SKM-1 (cell line): Measurements from ENCODE around the gene FZD2.
A peak's percentile ranks its signal among the peaks of the same experiment; 100 is the strongest.
"Not testable (repeated sequence)": the region's sequence is repeated elsewhere in the genome, so short reads cannot be mapped to it uniquely, and the experiment has no call there.

Experiments used
- DNase-seq: peaks from one replicate; lab custom pipeline; 2025; ENCODE audit not compliant: unreplicated experiment; lab: John Stamatoyannopoulos, UW

The FZD2 gene

DNA sequence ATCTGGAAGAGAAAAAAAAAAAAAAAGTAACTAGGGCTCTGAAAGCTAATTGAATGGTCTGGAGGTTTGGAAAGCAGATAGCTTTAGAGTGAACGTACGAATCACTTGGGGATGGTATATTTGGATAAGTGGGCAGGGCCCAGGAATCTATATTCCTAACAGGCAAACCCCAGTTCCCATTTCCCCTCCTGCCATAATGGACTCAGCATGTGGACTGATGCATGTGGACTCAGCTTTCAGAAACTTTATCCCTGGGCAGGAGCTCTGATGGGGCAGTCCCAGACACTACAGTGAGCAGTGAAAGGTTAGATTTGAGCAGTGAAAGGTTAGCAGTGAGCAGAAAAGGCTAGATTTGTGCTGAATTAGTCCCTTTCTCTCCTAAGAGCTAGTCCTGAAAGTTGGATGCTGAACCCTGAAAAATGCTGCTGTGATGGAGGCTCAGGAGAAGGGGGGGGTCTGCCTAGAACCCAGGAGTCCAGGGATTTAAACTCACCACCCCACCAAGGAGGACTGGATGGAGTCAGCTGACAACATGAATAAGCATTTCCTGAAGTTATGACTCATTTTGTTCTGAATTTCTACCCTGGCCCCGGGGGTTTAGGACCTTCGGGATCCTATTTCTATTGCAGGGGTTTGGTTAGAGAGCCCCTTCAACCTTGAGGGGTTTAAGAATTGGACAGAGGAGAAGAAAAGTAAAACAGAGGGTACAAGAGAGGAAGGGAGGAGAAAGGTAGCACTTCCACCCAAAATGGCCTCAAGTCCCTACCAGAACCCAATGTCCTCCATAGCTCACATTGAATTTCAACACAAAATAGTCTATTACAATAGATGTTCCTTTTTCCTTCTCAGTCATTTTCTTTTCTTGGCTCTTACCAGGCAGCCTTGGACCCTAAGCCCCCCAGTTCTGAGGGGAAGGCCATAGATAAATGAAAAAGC is 10.3 kb upstream of the FZD2 start:
- no peak for DNase-seq

DNA sequence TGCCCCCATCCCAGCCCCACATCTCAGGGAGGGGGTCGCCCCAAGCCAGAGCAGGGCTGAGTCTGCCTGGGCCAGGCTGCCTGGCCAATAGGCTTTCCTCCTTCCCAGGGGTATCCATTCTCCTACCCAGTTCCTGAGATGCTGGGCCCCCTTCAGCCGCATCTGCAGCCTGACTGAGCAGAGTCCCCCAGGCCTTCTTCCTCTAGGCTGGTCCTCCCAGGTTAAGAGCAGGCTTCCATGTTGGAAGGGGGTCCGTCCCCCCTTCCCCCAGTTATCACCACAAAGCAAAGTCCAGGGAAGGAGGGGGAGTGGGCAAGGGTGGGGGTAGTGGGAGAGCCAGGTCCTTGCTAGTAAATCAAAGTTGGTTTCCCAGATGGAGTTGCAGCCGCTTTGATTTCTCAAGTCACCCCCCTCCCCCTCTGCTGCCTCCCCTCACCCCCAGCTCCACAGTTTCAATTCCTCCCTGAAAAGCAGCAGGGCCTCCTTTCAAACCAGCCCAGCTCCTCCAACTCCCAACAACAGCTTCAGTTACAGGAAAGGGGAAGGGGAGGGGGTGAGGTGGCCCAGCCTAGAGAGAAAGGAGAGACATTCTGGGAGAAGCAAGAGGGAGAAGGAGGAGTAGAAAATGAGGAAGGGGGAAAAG is 9.5 kb upstream of the FZD2 start:
- DNase-seq, result no peak

DNA sequence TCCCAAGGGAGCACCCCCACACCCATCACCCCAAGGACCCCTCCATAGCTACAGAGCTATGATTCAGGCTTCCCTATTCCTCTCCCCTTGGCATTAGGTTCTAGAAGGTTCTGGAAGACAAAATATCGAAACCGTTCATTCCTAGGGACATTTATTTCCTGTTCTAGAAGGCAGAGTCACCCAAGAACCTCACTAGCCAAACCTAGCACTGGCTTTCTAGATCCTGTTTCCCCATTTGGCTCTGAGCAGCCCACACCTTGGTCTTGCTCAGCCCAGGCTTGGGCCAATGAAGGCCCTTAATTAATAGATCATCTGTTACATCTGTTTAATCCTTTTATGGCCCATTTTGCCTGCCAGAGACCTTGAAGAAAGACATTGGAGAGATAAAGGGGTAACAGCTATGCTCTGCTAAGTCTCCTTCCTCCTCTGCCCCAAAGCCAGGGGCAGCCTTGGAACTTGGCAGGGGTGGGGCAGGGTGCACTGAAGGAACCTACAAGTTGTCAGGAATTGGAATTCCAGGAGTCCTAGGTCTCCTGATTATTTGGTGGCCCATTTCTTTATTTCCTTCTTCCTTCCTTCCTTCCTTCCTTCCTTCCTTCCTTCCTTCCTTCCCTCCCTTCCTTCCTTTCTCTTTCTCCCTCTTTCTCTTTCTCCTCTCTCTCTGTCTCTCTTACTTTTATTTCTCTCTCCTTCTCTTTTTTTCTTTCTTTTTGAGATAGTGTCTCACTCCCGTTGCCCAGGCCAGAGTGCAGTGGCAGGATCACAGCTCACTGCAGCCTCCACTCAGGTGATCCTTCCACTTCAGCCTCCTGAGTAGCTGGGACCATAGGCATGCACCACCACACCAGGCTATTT is 8.7 kb upstream of the FZD2 start:
- DNase-seq, result no peak

DNA sequence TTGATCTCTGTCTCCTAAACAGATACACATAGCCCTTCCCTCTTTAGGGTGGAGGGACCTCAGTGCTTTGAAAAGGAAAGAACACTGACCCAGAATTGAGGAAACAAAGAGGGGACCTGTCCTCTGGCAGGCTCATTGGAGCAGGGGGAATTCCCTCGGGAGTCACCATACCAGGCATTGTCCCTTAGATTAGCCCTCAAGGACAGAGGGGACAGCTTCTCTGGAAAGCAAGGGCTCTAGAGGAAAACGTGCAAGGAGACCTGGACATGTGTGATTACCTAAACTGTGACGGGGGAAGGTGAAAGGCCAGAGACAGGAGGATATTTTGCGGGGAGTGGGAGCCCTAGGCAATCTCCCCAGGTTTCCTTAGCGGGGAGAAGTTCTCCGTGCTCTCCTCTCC is 7.6 kb upstream of the FZD2 start:
- no peak for DNase-seq

DNA sequence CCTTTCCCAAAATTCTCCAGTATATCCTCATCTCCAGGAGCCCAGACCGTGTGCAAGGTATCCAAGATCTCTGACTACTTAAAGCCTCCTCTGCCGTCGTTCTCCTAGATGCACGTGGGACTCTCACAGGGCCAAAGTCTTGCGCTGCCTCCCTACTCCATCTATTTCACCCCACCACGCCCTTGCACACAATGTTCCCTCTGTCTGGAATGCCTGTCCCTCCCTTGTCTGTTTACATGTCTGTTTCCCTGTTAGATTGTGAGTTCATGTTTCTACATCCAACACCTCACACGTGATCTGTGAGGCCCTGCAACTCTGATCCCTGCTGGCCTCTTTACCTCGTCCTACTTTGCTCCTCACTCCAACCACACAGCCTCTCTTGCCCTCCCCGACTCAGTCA is 4.9 kb upstream of the FZD2 start:
- no peak for DNase-seq

DNA sequence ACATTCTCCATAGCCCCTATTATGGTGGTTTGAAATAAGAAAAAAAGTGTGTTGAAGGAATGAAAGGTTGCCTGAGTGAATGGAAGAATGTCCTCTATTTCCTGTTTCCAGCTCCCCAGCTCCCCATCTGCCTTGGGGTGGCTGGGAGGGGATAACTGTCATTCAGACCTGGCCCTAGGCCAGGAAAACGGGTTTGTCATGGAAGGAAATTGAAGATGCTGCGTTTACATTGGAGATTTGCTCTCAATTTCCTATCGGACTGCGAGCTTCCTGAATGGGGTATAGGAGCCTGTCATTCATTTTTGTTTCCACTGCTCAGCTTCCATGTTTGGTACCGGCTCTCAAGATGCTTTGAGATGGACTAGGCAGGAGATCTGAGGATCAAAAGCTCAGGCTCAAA is 2.2 kb upstream of the FZD2 start:
- no peak for DNase-seq

DNA sequence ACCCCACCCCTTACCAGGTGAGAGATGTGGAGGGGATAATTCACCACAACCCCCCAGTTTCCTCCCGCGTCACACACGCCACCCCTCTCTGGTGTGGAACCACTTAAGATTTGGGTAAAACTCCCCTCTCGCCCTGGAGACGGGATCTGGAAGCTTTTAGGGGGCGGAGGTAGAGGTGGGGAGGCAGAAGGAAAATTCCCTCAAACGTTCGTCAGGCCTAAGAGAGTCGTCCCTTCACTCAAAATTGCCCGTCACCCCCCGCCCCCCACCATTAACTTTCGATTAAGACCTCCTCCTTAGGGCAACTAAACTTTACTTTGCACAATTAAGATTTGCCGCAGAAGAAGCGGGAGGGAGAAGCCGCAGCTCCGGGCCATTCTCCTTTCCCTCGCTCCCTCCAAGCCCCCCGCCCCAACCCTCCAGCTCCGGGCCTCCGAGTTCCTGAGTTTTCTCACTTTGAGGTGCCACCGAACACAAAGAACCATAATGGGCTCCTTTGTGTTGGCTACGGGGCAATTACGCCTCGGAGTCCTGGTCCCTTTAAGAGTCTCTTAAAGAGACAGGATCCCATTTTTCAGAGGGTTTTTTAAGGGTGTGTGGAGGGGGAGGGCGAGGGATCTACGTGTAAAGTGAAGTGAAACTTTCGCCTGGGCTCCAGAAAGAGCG is 985 bp upstream of the FZD2 start:
- peak; percentile 45 for DNase-seq

DNA sequence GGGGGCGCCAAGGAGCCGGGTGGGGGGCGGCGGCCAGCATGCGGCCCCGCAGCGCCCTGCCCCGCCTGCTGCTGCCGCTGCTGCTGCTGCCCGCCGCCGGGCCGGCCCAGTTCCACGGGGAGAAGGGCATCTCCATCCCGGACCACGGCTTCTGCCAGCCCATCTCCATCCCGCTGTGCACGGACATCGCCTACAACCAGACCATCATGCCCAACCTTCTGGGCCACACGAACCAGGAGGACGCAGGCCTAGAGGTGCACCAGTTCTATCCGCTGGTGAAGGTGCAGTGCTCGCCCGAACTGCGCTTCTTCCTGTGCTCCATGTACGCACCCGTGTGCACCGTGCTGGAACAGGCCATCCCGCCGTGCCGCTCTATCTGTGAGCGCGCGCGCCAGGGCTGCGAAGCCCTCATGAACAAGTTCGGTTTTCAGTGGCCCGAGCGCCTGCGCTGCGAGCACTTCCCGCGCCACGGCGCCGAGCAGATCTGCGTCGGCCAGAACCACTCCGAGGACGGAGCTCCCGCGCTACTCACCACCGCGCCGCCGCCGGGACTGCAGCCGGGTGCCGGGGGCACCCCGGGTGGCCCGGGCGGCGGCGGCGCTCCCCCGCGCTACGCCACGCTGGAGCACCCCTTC is 484 bp downstream of the FZD2 start:
- DNase-seq, result no peak

DNA sequence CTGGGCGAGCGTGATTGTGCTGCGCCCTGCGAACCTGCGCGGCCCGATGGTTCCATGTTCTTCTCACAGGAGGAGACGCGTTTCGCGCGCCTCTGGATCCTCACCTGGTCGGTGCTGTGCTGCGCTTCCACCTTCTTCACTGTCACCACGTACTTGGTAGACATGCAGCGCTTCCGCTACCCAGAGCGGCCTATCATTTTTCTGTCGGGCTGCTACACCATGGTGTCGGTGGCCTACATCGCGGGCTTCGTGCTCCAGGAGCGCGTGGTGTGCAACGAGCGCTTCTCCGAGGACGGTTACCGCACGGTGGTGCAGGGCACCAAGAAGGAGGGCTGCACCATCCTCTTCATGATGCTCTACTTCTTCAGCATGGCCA is 1.0 kb downstream of the FZD2 start:
- DNase-seq, result no peak

DNA sequence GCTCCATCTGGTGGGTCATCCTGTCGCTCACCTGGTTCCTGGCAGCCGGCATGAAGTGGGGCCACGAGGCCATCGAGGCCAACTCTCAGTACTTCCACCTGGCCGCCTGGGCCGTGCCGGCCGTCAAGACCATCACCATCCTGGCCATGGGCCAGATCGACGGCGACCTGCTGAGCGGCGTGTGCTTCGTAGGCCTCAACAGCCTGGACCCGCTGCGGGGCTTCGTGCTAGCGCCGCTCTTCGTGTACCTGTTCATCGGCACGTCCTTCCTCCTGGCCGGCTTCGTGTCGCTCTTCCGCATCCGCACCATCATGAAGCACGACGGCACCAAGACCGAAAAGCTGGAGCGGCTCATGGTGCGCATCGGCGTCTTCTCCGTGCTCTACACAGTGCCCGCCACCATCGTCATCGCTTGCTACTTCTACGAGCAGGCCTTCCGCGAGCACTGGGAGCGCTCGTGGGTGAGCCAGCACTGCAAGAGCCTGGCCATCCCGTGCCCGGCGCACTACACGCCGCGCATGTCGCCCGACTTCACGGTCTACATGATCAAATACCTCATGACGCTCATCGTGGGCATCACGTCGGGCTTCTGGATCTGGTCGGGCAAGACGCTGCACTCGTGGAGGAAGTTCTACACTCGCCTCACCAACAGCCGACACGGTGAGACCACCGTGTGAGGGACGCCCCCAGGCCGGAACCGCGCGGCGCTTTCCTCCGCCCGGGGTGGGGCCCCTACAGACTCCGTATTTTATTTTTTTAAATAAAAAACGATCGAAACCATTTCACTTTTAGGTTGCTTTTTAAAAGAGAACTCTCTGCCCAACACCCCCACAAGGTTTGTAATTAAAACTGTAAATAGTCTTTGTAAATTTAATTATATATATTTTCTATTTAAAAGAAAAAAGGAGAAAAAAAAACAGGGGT is 1.7 kb downstream of the FZD2 start:
- no peak for DNase-seq

DNA sequence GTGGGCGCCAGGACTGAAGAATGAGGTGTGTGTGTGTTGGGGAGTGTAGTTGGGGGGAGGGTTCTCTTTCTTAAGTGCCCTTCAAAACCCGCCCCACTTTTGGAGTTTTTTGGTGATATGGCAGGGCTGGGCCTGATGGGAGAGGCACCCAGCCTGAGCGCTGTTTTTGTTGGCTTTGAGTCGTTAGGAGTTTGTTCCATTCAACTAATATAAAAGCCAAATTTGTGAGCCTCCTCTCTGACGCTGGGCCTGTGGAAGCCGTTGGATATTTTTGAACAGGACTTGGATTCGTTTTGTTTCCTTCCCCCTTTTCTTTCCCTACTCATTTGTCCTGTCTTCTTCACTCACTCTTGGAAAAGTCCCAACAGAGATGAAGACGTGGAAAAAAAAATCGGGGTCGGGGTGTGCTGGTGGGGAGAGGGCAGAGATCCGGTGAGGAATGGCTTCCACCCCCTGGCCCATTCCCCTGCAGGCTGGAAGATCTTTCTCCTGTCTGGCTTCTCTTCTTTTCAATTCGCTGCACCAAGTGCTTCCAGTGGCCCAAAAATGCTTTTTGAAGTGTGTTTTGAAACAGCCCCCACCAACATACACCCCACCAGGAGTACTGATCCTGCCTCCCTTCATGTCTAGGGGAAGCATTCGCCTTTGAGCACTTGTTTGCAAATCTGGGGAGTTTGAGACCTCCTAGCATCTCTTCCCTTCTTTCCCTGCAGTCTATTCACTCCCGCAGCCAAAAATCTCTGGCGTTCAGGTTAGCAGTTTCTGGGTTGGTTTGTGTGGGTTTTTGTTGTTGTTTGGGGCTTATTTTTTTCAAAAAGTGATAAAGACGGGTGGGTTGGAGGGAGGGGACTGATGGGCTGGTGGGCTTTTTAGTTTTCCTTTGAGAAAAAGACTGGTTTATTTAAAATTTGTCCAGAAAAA is 2.6 kb downstream of the FZD2 start:
- DNase-seq, result no peak

DNA sequence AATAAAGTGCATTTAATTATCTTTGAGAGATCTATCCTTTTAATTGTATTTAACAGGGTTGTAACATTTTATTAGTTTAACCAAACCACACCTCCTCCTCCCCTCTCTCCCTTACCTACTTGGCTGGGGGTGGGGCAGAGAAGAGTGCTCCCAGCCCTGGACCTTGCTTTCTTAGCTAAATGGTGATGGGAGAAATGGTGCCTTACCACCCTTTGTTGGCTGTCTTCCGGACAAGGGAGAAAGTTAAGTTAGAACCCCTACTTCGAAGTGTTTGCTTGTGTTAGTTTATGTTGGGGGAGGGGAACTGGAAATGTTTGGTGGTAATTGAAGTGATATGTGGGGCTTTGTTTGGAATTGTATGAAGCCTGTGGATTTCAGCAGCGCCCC is 3.9 kb downstream of the FZD2 start:
- no peak for DNase-seq

DNA sequence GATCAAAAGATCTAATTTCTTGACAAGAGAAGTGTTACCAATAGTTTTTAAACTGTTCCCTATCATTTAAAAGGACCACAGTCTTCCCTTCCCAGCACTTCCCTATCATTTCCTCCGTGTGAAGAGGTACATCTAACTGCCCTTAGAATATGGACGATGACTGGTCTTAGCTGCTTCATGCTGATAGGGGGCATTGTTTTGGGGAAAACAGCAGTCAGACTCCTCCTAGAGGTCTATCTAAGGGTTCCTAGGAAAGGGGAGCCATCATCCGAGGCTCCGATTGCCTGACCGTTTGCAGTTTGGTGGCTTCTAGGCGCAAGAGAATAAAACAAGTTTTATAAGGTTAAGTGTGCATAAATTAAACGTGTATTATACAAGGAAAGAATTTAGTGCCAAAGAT is 7.1 kb downstream of the FZD2 start:
- DNase-seq, result no peak

DNA sequence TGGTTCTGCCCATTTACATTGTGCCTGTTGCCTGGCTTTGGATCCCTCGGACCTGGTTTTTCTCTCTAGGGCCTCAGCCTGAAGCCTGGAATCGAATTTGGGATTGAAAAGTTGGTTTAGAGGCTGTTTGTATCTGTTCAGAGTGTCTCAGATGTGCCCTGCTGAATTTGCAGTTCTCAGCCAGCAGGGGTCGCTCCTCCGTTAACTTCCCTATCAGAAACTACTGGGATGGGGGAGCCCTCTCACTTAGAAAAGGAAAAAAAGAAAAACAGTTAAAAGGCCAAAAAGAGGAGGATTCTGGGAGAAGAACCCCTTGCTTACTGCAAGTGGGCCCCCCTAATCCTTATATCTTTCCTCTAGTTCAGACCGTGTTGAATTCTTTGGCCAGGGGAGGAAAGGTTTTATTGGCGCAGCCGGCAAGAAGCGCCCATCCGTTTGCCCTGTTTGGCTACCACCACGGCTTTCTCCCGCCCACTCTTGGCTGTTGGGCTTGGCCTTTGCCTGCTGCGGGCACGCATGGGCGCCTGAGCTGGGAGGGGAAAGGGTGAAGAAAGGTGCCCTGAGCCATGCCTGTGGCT is 8.7 kb downstream of the FZD2 start:
- DNase-seq, result no peak

DNA sequence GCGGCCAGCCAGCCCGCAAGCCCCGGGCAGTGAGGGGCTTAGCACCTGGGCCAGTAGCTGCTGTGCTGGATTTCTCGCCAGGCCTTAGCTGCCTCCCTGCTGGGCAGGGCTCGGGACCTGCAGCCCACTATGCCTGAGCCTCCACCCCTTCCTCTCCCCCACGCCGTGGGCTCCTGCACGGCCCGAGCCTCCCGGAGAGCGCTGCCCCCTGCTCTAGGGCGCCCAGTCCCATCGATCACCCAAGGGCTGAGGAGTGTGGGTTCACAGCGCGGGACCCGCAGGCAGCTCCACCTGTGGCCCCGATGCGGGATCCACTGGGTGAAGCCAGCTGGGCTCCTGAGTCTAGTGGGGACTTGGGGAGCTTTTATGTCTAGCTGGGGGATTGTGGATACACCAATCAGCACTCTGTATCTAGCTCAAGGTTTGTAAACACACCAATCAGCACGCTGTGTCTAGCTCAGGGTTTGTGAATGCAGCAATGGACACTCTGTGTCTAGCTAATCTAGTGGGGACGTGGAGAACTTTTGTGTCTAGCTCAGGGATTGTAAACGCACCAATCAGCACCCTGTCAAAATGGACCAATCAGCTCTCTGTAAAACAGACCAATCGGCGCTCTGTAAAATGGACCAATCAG is 11.1 kb downstream of the FZD2 start:
- not testable (repeated sequence) for DNase-seq

DNA sequence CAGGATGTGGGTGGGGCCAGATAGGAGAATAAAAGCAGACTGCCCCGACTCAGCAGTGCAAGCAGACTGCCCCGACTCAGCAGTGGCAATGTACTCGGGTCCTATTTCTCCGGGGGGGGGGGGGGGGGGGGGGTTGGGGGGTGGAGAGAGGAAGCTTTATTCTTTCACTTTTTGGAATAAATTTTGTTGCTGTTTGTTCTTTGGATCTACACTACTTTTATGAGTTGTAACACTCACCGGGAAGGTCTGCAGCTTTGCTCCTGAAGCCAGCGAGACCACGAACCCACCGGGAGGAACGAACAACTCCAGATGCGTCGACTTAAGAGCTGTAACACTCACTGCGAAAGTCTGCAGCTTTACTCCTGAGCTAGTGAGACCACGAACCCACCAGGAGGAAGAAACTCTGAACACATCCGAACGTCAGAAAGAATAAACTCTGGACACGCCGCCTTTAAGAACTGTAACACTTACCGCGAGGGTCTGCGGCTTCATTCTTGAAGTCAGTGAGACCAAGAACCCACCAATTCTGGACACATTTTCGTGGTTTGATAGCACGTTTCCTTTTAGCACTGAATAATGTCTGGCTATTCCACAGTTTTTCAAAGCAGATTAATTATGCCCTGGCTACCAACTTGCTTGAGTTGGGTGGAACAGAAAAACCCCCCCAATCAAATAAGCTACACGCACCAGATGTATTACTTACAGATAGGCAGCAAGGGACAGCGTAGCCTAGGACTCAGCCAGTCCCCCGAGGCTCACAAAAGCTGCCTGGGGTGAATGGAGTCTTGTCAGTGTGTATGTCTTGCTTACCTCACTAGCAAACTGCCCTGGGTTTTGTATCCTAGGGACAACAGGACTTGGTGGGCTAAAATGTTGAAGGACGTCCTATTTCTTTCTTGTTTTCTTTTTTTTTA is 11.9 kb downstream of the FZD2 start:
- no peak for DNase-seq

DNA sequence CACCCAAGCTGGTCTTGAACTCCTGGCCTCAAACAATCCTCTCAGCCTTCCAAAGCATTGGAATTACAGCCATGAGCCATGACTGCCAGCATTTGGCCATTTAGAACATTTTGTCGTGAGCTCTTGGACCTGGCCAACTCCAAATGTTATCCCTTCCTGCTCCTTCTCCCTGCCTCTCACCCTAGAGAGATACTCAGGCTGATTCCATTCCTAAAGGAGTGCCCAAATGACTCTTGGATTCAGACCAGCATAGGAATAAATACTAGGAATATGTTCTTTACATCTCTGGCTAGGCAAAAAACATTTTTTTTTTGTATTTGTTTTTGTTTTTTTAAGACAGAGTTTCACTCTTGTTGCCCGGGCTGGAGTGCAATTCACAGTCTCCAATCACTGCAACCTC is 15.5 kb downstream of the FZD2 start:
- no peak for DNase-seq
